ENCODE measurements around the gene ZNF597.

Gene ZNF597

DNA sequence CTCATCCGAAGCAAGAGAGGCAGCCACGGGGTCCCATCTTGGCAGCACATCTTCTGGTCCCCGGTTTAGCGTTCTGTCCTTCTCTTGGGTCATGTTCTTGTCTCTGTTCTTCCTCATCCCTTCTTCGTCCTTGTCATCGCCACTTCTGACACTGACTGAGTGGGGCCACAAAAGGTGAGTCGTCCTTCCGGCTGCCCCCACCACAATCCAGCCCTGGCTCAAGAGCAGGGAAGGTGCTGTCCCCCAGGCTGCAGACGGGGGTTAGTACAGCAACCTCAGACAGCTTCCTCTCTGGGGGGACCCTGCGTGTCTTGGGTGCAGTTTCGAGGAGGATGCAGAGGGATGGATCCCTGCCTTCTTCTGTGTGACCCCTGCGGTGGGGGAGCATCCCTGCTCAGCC lies 22.0 kb upstream of the ZNF597 start:
- H3K4me1 ChIP-seq, result peaks cover 11% of the 10 kb centered on the region
- H3K36me3 ChIP-seq (ENCODE audit: control insufficient read depth, insufficient read depth, low read length), result no peaks in the 10 kb centered on the region
- H3K27ac ChIP-seq, result no peak overlapping the region
- H3K27me3 ChIP-seq (ENCODE audit: control insufficient read depth, insufficient read depth, low read length), result no peaks in the 10 kb centered on the region
- no peak overlapping the region for H3K9ac ChIP-seq
- peaks cover 91% of the 10 kb centered on the region for H3K79me2 ChIP-seq
- H3K9me3 ChIP-seq (ENCODE audit: control insufficient read depth, low read length), result no peaks in the 10 kb centered on the region
- H3K4me2 ChIP-seq (ENCODE audit: low read length), result no peak overlapping the region
- H2AFZ ChIP-seq, result no peak overlapping the region
- TF ChIP-seq CTCF (IDR thresholded peaks at IDR 0.05), result no peak
- H3K4me3 ChIP-seq (ENCODE audit: low read depth, low read length), result no peak overlapping the region

DNA sequence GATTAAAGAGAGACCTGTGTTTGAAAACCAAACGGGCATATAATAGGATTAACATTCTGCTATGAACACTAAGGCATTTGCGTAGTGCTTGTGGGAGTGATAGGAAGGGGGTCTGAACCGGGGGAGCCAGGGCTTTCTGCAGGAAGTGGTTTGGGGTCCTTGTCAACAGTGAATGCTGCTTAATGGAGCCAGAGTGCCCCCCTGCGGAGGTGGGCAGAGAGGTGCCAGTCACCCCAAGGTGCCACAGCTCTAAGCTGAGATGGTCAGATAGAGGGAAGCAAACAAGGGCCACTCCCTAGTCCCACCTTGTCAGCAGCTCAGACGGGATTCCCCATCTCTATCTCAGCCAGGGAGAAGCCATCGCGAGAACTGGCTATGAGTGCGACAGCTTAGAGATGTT lies 17.8 kb upstream of the ZNF597 start:
- Histone ChIP-seq H3K4me2 (ENCODE audit: low read length) (no peak overlapping the region), H3K36me3 (ENCODE audit: control insufficient read depth, insufficient read depth, low read length) (no peaks in the 10 kb centered on the region), H3K9ac (no peak overlapping the region), H3K27me3 (ENCODE audit: control insufficient read depth, insufficient read depth, low read length) (no peaks in the 10 kb centered on the region), H3K4me3 (ENCODE audit: low read depth, low read length) (no peak overlapping the region), H3K79me2 (peaks cover 59% of the 10 kb centered on the region), H3K27ac (peak overlapping the region; percentile 96), H3K4me1 (peaks cover 26% of the 10 kb centered on the region), H2AFZ (no peak overlapping the region), H3K9me3 (ENCODE audit: control insufficient read depth, low read length) (no peaks in the 10 kb centered on the region)
- no peak for TF ChIP-seq CTCF (IDR thresholded peaks at IDR 0.05)

DNA sequence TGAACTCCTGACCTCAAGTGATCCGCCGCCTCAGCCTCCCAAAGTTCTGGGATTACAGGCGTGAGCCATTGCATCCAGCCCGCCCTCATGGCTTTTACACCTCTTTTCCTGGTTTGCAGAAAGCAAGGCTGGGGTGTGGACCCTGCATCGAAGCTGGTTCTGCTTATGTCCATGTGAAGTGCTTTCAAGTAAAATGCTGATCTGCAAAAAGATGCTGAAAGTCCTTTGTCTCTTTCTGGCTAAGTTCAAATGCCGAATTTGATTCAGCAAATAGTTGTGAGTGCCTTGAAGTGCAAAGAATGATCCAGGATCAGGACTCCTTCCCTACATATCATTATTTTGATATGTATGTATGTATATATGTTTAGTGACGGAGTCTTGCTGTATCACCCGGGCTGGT lies 17.3 kb upstream of the ZNF597 start:
- Histone ChIP-seq H2AFZ (no peak overlapping the region), H3K9ac (no peak overlapping the region), H3K4me3 (ENCODE audit: low read depth, low read length) (peak overlapping the region; percentile 95), H3K4me2 (ENCODE audit: low read length) (peak overlapping the region; percentile 99), H3K27me3 (ENCODE audit: control insufficient read depth, insufficient read depth, low read length) (no peaks in the 10 kb centered on the region), H3K27ac (peak overlapping the region; percentile 96), H3K9me3 (ENCODE audit: control insufficient read depth, low read length) (no peaks in the 10 kb centered on the region), H3K4me1 (peaks cover 26% of the 10 kb centered on the region), H3K36me3 (ENCODE audit: control insufficient read depth, insufficient read depth, low read length) (no peaks in the 10 kb centered on the region), H3K79me2 (peaks cover 53% of the 10 kb centered on the region)
- TF ChIP-seq CTCF (IDR thresholded peaks at IDR 0.05), result no peak

DNA sequence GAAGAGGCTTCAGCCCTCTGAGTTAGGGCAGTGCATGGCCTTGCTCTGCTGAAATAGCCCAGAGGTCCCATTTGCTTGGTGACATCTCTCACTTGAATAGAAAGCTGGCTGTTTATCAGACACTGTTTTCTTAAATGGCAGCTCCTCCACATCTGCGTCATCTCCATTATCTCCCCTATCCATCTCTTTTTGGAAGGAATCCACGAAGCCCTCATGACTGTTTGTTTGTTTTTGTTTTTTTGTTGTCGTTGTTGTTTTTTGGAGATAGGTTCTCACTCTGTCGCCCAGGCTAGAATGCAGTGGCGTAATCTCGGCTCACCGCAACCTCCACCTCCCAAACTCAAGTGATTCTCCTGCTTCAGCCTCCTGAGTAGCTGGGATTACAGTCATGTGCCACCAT lies 16.8 kb upstream of the ZNF597 start:
- H3K36me3 ChIP-seq (ENCODE audit: control insufficient read depth, insufficient read depth, low read length), result no peaks in the 10 kb centered on the region
- H3K9me3 ChIP-seq (ENCODE audit: control insufficient read depth, low read length), result no peaks in the 10 kb centered on the region
- no peaks in the 10 kb centered on the region for H3K27me3 ChIP-seq (ENCODE audit: control insufficient read depth, insufficient read depth, low read length)
- H2AFZ ChIP-seq, result no peak overlapping the region
- H3K27ac ChIP-seq, result peak overlapping the region; percentile 96
- TF ChIP-seq CTCF (IDR thresholded peaks at IDR 0.05), result no peak
- H3K4me3 ChIP-seq (ENCODE audit: low read depth, low read length), result peak overlapping the region; percentile 95
- peaks cover 49% of the 10 kb centered on the region for H3K79me2 ChIP-seq
- H3K4me1 ChIP-seq, result peaks cover 26% of the 10 kb centered on the region
- peak overlapping the region; percentile 99 for H3K4me2 ChIP-seq (ENCODE audit: low read length)
- H3K9ac ChIP-seq, result no peak overlapping the region

- Histone ChIP-seq H3K4me3 (ENCODE audit: low read depth, low read length) (peak overlapping the region; percentile 95), H3K4me2 (ENCODE audit: low read length) (peak overlapping the region; percentile 99), H2AFZ (no peak overlapping the region), H3K36me3 (ENCODE audit: control insufficient read depth, insufficient read depth, low read length) (no peaks in the 10 kb centered on the region), H3K79me2 (peaks cover 43% of the 10 kb centered on the region), H3K27ac (peak overlapping the region; percentile 96), H3K4me1 (peaks cover 26% of the 10 kb centered on the region), H3K27me3 (ENCODE audit: control insufficient read depth, insufficient read depth, low read length) (no peaks in the 10 kb centered on the region), H3K9ac (no peak overlapping the region), H3K9me3 (ENCODE audit: control insufficient read depth, low read length) (no peaks in the 10 kb centered on the region)
- TF ChIP-seq CTCF (IDR thresholded peaks at IDR 0.05), result no peak
Observed at GRCh38 chr16:3459401-3460090, 16.2 kb upstream of the ZNF597 start.

All from parathyroid adenoma (tissue), 2 donors.